HCT116 (cell line): ENCODE data around the gene FOXP1.

Experiments used
- CBX3 ChIP-seq: IDR thresholded peaks from 2 replicates; pipeline ENCODE4 v1.6.1; 2012; ENCODE audit warnings: low read depth
- CEBPB ChIP-seq: IDR thresholded peaks from 2 replicates; pipeline ENCODE4 v1.6.1; 2012; ENCODE audit warnings: low read depth
- JUND ChIP-seq: IDR thresholded peaks from 2 replicates; pipeline ENCODE4 v1.6.1; 2012
- POLR2A ChIP-seq: IDR thresholded peaks from 2 replicates; pipeline ENCODE4 v1.7.0; 2011; ENCODE audit warnings: borderline replicate concordance; ENCODE audit not compliant: insufficient read depth, insufficient read length; ENCODE audit errors: extremely low read depth
- POLR2AphosphoS5 ChIP-seq: IDR thresholded peaks from 2 replicates; pipeline ENCODE4 v1.6.1; 2011; ENCODE audit warnings: mild to moderate bottlenecking, low read depth, low read length, moderate library complexity
- REST ChIP-seq: IDR thresholded peaks from 2 replicates; pipeline ENCODE4 v1.6.1; 2012; ENCODE audit warnings: low read depth
- TCF7L2 ChIP-seq: IDR thresholded peaks from 2 replicates; pipeline ENCODE4 v1.7.0; 2011; ENCODE audit warnings: borderline replicate concordance, inconsistent platforms; ENCODE audit not compliant: insufficient read depth, insufficient read length; ENCODE audit errors: extremely low read depth
- TF ChIP-seq, protein P1 (sequence below), 3 experiments: fragments of 200-600 bp in 1 of 3; sonication (generic) in 1 of 3; IDR thresholded peaks in 2 of 3; conservative IDR thresholded peaks in 1 of 3; 2 replicates each; pipeline ENCODE4 v1.5.1; 2012 to 2017; ENCODE audit warnings: low read depth in 2 of 3, low read length in 2 of 3, antibody characterized with exemption in 1 of 3, borderline replicate concordance in 1 of 3, control low read depth in 1 of 3, mild to moderate bottlenecking in 1 of 3, mixed read lengths in 1 of 3, mixed run types in 1 of 3, moderate library complexity in 1 of 3; ENCODE audit not compliant: insufficient read depth in 1 of 3

- TF ChIP-seq POLR2A: no peak
- TF ChIP-seq, protein P1, sequence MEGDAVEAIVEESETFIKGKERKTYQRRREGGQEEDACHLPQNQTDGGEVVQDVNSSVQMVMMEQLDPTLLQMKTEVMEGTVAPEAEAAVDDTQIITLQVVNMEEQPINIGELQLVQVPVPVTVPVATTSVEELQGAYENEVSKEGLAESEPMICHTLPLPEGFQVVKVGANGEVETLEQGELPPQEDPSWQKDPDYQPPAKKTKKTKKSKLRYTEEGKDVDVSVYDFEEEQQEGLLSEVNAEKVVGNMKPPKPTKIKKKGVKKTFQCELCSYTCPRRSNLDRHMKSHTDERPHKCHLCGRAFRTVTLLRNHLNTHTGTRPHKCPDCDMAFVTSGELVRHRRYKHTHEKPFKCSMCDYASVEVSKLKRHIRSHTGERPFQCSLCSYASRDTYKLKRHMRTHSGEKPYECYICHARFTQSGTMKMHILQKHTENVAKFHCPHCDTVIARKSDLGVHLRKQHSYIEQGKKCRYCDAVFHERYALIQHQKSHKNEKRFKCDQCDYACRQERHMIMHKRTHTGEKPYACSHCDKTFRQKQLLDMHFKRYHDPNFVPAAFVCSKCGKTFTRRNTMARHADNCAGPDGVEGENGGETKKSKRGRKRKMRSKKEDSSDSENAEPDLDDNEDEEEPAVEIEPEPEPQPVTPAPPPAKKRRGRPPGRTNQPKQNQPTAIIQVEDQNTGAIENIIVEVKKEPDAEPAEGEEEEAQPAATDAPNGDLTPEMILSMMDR (IDR thresholded peaks at IDR 0.05 in 2 of 3, conservative IDR thresholded peaks at IDR 0.05 in 1 of 3; ENCODE audit: borderline replicate concordance in 1 of 3, insufficient read depth in 1 of 3, low read depth in 2 of 3, low read length in 2 of 3): no peak
- no peak for TF ChIP-seq CEBPB
- TF ChIP-seq REST: no peak
- TF ChIP-seq CBX3: no peak
- no peak for TF ChIP-seq POLR2AphosphoS5
- no peak for TF ChIP-seq JUND
- TF ChIP-seq TCF7L2: no peak
Measured at GRCh38 chr3:70930066-70930465, 653.5 kb downstream of the FOXP1 start.
